ENCODE measurements around the gene SCAPER. TPM values are rescaled to one million over a fixed set of nuclear protein-coding genes. Genes with fewer than 3 reads are reported as not detected.

The SCAPER gene
- total RNA-seq, 1 experiment from 2014 or later, result 7.4 TPM

DNA sequence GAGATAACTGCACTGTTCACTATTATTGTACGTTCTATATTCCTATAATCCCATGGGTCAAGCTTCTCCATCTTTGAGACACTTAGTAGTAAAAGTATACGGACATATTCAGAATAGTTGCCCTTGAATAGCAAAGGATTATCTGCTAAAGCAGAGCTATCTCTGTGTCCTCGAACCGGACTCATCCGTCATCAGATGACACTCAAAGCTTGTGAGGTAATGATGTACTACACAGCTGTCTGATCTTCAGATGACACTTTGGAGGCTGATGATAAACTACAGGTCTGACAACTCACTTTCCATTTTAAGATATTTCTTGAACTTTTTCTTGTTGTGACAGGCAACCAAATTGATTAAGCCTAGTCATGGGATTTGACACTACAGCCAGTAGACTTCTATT is 240.2 kb downstream of the SCAPER start:
- no peak for DNase-seq
- H3T11ph ChIP-seq (ENCODE audit: low read length), result no peak overlapping the region
- no peak overlapping the region for H4K8ac ChIP-seq (replicated peaks; ENCODE audit: insufficient read length, low read depth, low read length)
- no peak overlapping the region for H2BK20ac ChIP-seq (ENCODE audit: low read depth, low read length, poor library complexity, severe bottlenecking)
- no CpG with 5 or more reads among the region's 5 CpGs for WGBS (ENCODE audit: extremely low coverage, insufficient read length, low lambda C conversion rate)
- H3K27me3 ChIP-seq (ENCODE audit: insufficient read depth, low read length), result no peaks in the 10 kb centered on the region
- H3K4me3 Mint-ChIP-seq, result no peak overlapping the region
- no peak overlapping the region for H3K4ac ChIP-seq (ENCODE audit: low read depth, low read length)
- no peak overlapping the region for H3K4me2 ChIP-seq (ENCODE audit: insufficient read depth, insufficient read length, low read length)
- H3K36me3 Mint-ChIP-seq (ENCODE audit: insufficient read depth in 1 of 3, low read depth in 3 of 3), result no peaks in the 10 kb centered on the region; a peak in 1 of 7 replicates
- no peak overlapping the region for H3K9ac ChIP-seq (ENCODE audit: extremely low read depth, insufficient read length, low read length)
- H3K9me3 Mint-ChIP-seq, result no peaks in the 10 kb centered on the region
- no peaks in the 10 kb centered on the region for H4K20me1 ChIP-seq (ENCODE audit: control insufficient read depth, insufficient read depth, insufficient read length)
- H3K4me1 ChIP-seq (ENCODE audit: insufficient read depth, low read length), result no peaks in the 10 kb centered on the region
- no peak overlapping the region for H3K56ac ChIP-seq (ENCODE audit: insufficient read length, low read depth, low read length)
- H2BK12ac ChIP-seq (ENCODE audit: insufficient read length, low read depth, low read length), result no peak overlapping the region
- no peak overlapping the region for H3K27ac Mint-ChIP-seq
- no peak overlapping the region for H4K91ac ChIP-seq (ENCODE audit: insufficient read length, low read depth, low read length)
- H2AK5ac ChIP-seq (ENCODE audit: insufficient read length, low read length), result no peak overlapping the region
- no peaks in the 10 kb centered on the region for H3K27me3 Mint-ChIP-seq (ENCODE audit: low read depth)
- no peak overlapping the region for H3K18ac ChIP-seq (ENCODE audit: insufficient read length, low read depth, low read length)
- H2BK5ac ChIP-seq (ENCODE audit: insufficient read length, low read length), result no peak overlapping the region
- TF ChIP-seq, protein P1, sequence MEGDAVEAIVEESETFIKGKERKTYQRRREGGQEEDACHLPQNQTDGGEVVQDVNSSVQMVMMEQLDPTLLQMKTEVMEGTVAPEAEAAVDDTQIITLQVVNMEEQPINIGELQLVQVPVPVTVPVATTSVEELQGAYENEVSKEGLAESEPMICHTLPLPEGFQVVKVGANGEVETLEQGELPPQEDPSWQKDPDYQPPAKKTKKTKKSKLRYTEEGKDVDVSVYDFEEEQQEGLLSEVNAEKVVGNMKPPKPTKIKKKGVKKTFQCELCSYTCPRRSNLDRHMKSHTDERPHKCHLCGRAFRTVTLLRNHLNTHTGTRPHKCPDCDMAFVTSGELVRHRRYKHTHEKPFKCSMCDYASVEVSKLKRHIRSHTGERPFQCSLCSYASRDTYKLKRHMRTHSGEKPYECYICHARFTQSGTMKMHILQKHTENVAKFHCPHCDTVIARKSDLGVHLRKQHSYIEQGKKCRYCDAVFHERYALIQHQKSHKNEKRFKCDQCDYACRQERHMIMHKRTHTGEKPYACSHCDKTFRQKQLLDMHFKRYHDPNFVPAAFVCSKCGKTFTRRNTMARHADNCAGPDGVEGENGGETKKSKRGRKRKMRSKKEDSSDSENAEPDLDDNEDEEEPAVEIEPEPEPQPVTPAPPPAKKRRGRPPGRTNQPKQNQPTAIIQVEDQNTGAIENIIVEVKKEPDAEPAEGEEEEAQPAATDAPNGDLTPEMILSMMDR (conservative IDR thresholded peaks at IDR 0.05), result no peak
- H3K4me1 Mint-ChIP-seq, result peaks cover 0 to 4% of the 10 kb centered on the region in 2 experiments; a peak in 2 of 4 replicates
- H3K14ac ChIP-seq (ENCODE audit: insufficient read depth, low read length), result no peak overlapping the region
- no peaks in the 10 kb centered on the region for H3K9me3 ChIP-seq (ENCODE audit: control insufficient read depth, low read depth, low read length)
- H4K5ac ChIP-seq (ENCODE audit: insufficient read length, low read depth, low read length), result no peak overlapping the region
- no peak overlapping the region for H3K27ac ChIP-seq (ENCODE audit: insufficient read length, low read depth, low read length)
- H3K79me1 ChIP-seq (ENCODE audit: insufficient read depth, low read depth, low read length, poor library complexity, severe bottlenecking), result no peaks in the 10 kb centered on the region
- H3K79me2 ChIP-seq (ENCODE audit: insufficient read depth, low read length), result no peaks in the 10 kb centered on the region
- H2BK120ac ChIP-seq (ENCODE audit: low read depth, low read length, poor library complexity, severe bottlenecking), result no peak overlapping the region
- no peak overlapping the region for H2BK15ac ChIP-seq (ENCODE audit: low read depth, low read length)
- H3K23ac ChIP-seq (ENCODE audit: insufficient read length, low read depth, low read length), result no peak overlapping the region
- no peaks in the 10 kb centered on the region for H3K23me2 ChIP-seq (ENCODE audit: insufficient read length, low read depth, low read length, poor library complexity, severe bottlenecking)
- no peak overlapping the region for H2AFZ ChIP-seq (ENCODE audit: low read length)

Data from H9 (cell line).